Lower lobe of right lung (tissue), 2 donors: Measurements from ENCODE around the gene OR10H1. TPM values are rescaled to one million over a fixed set of nuclear protein-coding genes. Genes with fewer than 3 reads are reported as not detected.
"Not testable (repeated sequence)": the region's sequence is repeated elsewhere in the genome, so short reads cannot be mapped to it uniquely, and the experiment has no call there.

Source experiments
- ATAC-seq, 2 donors: fragments of 200-7000 bp; cut with Tn5 transposase; one replicate each; pipeline ENCODE4 v1.9.1; 2020 to 2022; ENCODE audit warnings: mild to moderate bottlenecking in 2 of 2, moderate library complexity in 2 of 2
- DNase-seq: peaks from one replicate; pipeline ENCODE4 v3.0.0-alpha.2; 2020
- H3K27ac ChIP-seq: fragments of 200-600 bp; one replicate; pipeline ENCODE4 v1.8.0; 2022
- H3K27me3 ChIP-seq: fragments of 200-600 bp; one replicate; pipeline ENCODE4 v1.8.0; 2022; ENCODE audit warnings: low read depth
- H3K36me3 ChIP-seq: fragments of 200-600 bp; one replicate; pipeline ENCODE4 v1.8.0; 2022; ENCODE audit warnings: mild to moderate bottlenecking
- H3K4me1 ChIP-seq: fragments of 200-600 bp; one replicate; pipeline ENCODE4 v1.8.0; 2022
- H3K4me3 ChIP-seq: fragments of 200-600 bp; one replicate; pipeline ENCODE4 v1.8.0; 2022; ENCODE audit warnings: mild to moderate bottlenecking
- H3K9me3 ChIP-seq: fragments of 200-600 bp; one replicate; pipeline ENCODE4 v1.8.0; 2022
- intact Hi-C: fragments of 100-400 bp; cut with DNase I; formaldehyde crosslinking; loops from one replicate; pipeline ENCODE4 v1.11.0; 2022
- total RNA-seq: library from RNA; stranded (reverse); fragmentation: NEBNext Ultra II Directional; extraction: Animal tissue kit (Norgen Biotek cat#: 25700); gene quantifications from one replicate; pipeline ENCODE4 v1.2.1, GENCODE V29; 2021
- TF ChIP-seq, protein P1 (sequence below): fragments of 200-600 bp; IDR thresholded peaks from one replicate; pipeline ENCODE4 v1.8.0; 2022; ENCODE audit warnings: antibody characterized with exemption, mild to moderate bottlenecking
- donor health status: DM: no; HTN: yes; CAD: no; lungs with severe emphysema.

OR10H1 gene
- total RNA-seq, 1 donor from 2014 or later, result not detected

- Histone ChIP-seq H3K9me3 (no peaks in the 10 kb centered on the region), H3K4me1 (peaks cover 8% of the 10 kb centered on the region), H3K27ac (peak overlapping the region; percentile 62), H3K4me3 (no peak overlapping the region), H3K36me3 (no peaks in the 10 kb centered on the region), H3K27me3 (no peaks in the 10 kb centered on the region)
- DNase-seq (no peak), ATAC-seq (peak in 1 of 2 donors; percentile 12)
- intact Hi-C loops, result no loop called here
- TF ChIP-seq, protein P1, sequence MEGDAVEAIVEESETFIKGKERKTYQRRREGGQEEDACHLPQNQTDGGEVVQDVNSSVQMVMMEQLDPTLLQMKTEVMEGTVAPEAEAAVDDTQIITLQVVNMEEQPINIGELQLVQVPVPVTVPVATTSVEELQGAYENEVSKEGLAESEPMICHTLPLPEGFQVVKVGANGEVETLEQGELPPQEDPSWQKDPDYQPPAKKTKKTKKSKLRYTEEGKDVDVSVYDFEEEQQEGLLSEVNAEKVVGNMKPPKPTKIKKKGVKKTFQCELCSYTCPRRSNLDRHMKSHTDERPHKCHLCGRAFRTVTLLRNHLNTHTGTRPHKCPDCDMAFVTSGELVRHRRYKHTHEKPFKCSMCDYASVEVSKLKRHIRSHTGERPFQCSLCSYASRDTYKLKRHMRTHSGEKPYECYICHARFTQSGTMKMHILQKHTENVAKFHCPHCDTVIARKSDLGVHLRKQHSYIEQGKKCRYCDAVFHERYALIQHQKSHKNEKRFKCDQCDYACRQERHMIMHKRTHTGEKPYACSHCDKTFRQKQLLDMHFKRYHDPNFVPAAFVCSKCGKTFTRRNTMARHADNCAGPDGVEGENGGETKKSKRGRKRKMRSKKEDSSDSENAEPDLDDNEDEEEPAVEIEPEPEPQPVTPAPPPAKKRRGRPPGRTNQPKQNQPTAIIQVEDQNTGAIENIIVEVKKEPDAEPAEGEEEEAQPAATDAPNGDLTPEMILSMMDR, result no peak
These were observed 34.6 kb downstream of the OR10H1 start for GRCh38 chr19:15780610-15781418.

GRCh38 chr19:15779756-15780476 is 35.5 kb downstream of the OR10H1 start:
- Histone ChIP-seq H3K27me3 (no peaks in the 10 kb centered on the region), H3K4me1 (peaks cover 8% of the 10 kb centered on the region), H3K36me3 (no peaks in the 10 kb centered on the region), H3K4me3 (peak overlapping the region; percentile 34), H3K9me3 (no peaks in the 10 kb centered on the region), H3K27ac (peak overlapping the region; percentile 62)
- ATAC-seq, result peak; percentile 74 to 80
- TF ChIP-seq, protein P1, result no peak
- intact Hi-C loops, result no loop called here
- peak; percentile 62 for DNase-seq

DNA sequence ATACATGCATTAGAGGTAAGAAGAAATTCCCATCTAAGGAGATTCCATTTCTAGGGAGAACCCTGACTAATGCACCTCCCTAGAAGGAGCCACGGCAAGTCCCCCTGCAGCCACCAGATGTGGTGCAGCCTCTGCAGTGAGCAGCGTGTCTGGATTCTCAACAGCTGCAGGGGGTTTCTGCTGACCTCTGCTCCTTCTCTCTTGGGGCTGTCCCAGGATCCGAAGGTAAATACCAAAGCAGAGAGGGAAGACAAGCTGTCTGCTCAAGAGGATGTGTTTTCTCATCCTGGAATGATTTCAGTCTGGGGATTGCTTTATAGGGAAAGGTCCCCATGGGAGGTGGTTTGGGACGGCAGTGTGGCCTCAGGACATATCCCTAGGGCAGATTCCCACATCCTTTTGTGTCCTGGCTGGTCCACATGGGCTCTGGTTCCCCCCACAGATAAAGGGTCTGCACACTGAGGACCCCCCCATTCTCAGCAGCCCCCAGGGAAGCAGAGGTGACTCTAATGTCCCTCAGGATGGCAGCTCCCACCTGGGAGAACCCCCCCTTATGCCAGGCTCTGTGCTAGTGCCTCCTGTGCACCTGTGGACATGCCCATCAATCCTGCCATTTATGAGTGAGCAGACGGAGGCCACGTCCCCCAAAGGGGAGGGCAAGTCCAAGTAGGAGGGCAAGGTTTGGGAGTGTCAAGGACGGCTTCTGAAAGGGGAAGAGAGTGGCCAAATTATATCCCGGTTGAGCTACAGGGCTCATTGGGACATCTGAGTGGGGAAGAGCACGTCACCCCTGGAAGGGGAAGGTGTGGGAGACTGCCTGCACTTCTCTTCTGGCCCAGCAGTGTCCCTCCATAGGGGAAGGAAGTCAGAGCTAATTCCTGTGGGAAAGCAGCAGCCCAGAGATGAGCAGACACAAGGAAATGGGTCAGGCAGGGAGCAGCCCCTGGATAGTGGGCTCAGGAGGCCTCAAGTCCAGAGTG is 38.2 kb downstream of the OR10H1 start:
- Histone ChIP-seq H3K4me1 (peaks cover 8% of the 10 kb centered on the region), H3K9me3 (no peaks in the 10 kb centered on the region), H3K27ac (no peak overlapping the region), H3K4me3 (no peak overlapping the region), H3K27me3 (no peaks in the 10 kb centered on the region), H3K36me3 (no peaks in the 10 kb centered on the region)
- intact Hi-C loops, result no loop called here
- TF ChIP-seq, protein P1, result no peak
- no peak for DNase-seq
- no peak for ATAC-seq

DNA sequence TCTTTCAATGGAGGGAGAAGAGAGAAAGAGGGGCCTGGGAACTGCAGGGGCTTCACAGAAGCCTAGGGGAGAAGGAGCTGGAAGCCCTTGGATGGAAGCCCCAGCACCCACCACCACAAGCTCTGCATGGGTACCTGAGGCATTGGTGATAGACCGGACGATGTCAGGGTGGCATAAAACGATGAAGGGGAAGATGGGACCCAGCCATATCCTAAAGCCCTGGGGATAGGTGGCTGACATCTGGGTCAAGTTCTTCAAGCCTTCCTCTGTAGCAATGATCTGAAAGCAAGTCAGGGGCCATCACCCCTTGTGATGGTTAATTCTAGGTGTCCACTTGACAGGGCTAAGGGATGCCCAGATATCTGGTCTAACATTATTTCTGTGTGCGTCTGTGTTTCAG is 39.2 kb downstream of the OR10H1 start:
- TF ChIP-seq, protein P1, result no peak
- Histone ChIP-seq H3K27ac (no peak overlapping the region), H3K9me3 (no peaks in the 10 kb centered on the region), H3K36me3 (no peaks in the 10 kb centered on the region), H3K4me1 (peaks cover 8% of the 10 kb centered on the region), H3K4me3 (no peak overlapping the region), H3K27me3 (no peaks in the 10 kb centered on the region)
- ATAC-seq (no peak), DNase-seq (no peak)
- intact Hi-C loops, result no loop called here

DNA sequence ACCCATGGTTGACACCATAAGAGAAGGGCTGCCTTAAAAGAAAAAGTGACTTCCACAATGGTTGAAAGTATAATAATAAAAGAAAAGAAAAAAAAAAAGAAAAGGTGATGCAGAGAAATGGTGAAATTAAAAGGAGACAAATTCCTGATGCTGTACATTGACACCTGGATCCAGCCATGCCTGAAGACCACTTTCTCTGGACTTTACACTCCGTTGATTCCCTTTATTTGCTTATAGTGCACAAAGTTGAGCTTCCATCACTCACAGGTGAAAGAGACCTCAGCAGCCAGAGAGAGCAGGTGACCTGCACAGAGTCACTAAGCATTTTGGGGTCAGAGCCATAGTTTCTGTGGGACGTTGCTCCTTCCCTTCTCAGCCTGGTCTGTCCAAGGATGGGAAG is 40.2 kb downstream of the OR10H1 start:
- intact Hi-C loops, result no loop called here
- Histone ChIP-seq H3K27me3 (no peaks in the 10 kb centered on the region), H3K36me3 (no peaks in the 10 kb centered on the region), H3K4me1 (peaks cover 4% of the 10 kb centered on the region), H3K27ac (no peak overlapping the region), H3K9me3 (no peaks in the 10 kb centered on the region), H3K4me3 (no peak overlapping the region)
- TF ChIP-seq, protein P1, result no peak
- DNase-seq (no peak), ATAC-seq (no peak)

- H3K4me3 ChIP-seq, intact Hi-C loops, ATAC-seq, H3K36me3 ChIP-seq, DNase-seq, H3K9me3 ChIP-seq, H3K27me3 ChIP-seq, H3K4me1 ChIP-seq, H3K27ac ChIP-seq: not testable (repeated sequence)
These were observed 41.3 kb downstream of the OR10H1 start for GRCh38 chr19:15774159-15774558.
